Measurements from ENCODE around the gene SOX13. TPM values are rescaled to one million over a fixed set of nuclear protein-coding genes. Genes with fewer than 3 reads are reported as not detected.
A peak's percentile ranks its signal among the peaks of the same experiment; 100 is the strongest.

SOX13 gene
- total and polyA plus RNA-seq, 9 of the 15 experiments (the other 6 are each of a cell fraction or from before 2014, with no cell fraction given), result 0.03 to 0.35 (median 0.06) TPM; not detected in 5

DNA sequence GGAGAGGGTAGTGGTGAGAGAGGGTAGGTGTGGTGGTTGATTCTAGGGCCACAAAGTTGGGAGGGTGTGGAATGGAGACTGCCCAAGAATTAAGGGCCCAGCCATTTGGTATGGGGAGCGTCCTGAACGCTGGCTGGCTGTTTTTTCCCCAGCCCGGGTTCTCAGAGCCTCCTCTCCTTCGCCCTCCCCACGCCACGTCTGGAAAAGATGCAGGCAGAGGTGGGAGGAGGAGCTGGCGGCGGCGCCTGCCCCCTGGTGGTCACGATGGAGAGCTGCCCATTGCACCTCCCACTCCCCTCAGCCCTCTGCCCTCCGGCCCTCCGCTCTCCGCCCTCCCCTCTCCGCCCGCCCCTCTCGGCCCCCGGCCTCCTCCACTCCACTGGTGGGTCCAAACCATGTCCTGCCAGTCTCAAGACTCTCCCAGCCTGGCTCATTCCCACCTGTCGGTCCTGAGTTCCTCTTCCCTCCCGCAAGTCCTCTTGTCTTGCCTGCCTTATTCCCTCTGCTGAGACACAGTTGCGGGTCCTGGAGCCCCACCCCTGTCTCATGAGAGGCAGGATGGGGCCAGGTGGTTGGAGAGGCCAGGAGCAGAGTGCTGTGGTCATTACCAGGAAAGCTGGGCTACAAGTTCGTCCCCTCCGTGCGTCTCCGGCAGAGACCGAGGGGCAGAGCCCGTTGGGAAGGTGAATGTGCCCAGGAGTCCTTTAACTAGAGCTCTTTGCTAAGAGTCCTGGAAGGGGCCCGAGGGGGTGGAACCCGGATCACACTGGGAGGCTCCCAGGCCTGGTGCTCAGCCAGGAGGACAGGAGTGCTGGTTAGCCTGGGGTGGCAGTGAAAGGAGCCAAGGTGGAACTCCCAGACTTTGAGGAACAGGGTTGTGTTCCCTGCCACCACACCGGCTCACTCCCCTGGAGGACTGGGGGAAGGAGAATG, 56.3 kb downstream of the SOX13 start (continued):
- TF ChIP-seq, protein P1, sequence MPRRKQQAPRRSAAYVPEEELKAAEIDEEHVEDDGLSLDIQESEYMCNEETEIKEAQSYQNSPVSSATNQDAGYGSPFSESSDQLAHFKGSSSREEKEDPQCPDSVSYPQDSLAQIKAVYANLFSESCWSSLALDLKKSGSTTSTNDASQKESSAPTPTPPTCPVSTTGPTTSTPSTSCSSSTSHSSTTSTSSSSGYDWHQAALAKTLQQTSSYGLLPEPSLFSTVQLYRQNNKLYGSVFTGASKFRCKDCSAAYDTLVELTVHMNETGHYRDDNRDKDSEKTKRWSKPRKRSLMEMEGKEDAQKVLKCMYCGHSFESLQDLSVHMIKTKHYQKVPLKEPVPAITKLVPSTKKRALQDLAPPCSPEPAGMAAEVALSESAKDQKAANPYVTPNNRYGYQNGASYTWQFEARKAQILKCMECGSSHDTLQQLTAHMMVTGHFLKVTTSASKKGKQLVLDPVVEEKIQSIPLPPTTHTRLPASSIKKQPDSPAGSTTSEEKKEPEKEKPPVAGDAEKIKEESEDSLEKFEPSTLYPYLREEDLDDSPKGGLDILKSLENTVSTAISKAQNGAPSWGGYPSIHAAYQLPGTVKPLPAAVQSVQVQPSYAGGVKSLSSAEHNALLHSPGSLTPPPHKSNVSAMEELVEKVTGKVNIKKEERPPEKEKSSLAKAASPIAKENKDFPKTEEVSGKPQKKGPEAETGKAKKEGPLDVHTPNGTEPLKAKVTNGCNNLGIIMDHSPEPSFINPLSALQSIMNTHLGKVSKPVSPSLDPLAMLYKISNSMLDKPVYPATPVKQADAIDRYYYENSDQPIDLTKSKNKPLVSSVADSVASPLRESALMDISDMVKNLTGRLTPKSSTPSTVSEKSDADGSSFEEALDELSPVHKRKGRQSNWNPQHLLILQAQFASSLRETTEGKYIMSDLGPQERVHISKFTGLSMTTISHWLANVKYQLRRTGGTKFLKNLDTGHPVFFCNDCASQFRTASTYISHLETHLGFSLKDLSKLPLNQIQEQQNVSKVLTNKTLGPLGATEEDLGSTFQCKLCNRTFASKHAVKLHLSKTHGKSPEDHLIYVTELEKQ (CRISPR knock-in tag; IDR thresholded peaks at IDR 0.05), result no peak
- TF ChIP-seq, protein P2, sequence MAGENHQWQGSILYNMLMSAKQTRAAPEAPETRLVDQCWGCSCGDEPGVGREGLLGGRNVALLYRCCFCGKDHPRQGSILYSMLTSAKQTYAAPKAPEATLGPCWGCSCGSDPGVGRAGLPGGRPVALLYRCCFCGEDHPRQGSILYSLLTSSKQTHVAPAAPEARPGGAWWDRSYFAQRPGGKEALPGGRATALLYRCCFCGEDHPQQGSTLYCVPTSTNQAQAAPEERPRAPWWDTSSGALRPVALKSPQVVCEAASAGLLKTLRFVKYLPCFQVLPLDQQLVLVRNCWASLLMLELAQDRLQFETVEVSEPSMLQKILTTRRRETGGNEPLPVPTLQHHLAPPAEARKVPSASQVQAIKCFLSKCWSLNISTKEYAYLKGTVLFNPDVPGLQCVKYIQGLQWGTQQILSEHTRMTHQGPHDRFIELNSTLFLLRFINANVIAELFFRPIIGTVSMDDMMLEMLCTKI (IDR thresholded peaks at IDR 0.05; ENCODE audit: partially characterized antibody), result no peak
- TF ChIP-seq BACH1 (tag; IDR thresholded peaks at IDR 0.05), result no peak
- TF ChIP-seq TFAM (CRISPR knock-in tag; conservative IDR thresholded peaks at IDR 0.05), result no peak
- TF ChIP-seq MAZ (CRISPR knock-in tag; conservative IDR thresholded peaks at IDR 0.05 in 1 of 2, IDR thresholded peaks at IDR 0.05 in 1 of 2), result peak; percentile 67 to 90
- TF ChIP-seq FOS (IDR thresholded peaks at IDR 0.05; ENCODE audit: extremely low read depth, insufficient read length), result no peak
- TF ChIP-seq GTF2F1 (IDR thresholded peaks at IDR 0.05; ENCODE audit: low read depth, low read length), result no peak
- TF ChIP-seq STAG1 (CRISPR knock-in tag; IDR thresholded peaks at IDR 0.05; ENCODE audit: borderline replicate concordance), result peak; percentile 90
- no peak for TF ChIP-seq ZFPM2 (CRISPR knock-in tag; IDR thresholded peaks at IDR 0.05)
- TF ChIP-seq, protein P3, sequence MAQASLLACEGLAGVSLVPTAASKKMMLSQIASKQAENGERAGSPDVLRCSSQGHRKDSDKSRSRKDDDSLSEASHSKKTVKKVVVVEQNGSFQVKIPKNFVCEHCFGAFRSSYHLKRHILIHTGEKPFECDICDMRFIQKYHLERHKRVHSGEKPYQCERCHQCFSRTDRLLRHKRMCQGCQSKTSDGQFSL (CRISPR knock-in tag; IDR thresholded peaks at IDR 0.05), result 0 out of 2 replicates have a peak, but pooled peaks have one; percentile 45
- TF ChIP-seq, protein P3 (tag; IDR thresholded peaks at IDR 0.05), result no peak; a peak in 1 of 4 replicates
- peak; percentile 88 to 90 for TF ChIP-seq RAD21 (CRISPR knock-in tag; conservative IDR thresholded peaks at IDR 0.05 in 1 of 2, IDR thresholded peaks at IDR 0.05 in 1 of 2)
- TF ChIP-seq ZNF133 (CRISPR knock-in tag; IDR thresholded peaks at IDR 0.05), result no peak
- TF ChIP-seq PRPF4 (IDR thresholded peaks at IDR 0.05; ENCODE audit: insufficient read depth, low read depth, low read length, poor library complexity, severe bottlenecking), result no peak
- TF ChIP-seq MTF1 (CRISPR knock-in tag; IDR thresholded peaks at IDR 0.05; ENCODE audit: borderline replicate concordance), result no peak
- TF ChIP-seq ZKSCAN8 (CRISPR knock-in tag; IDR thresholded peaks at IDR 0.05), result no peak
- TF ChIP-seq KDM4B (IDR thresholded peaks at IDR 0.05; ENCODE audit: borderline replicate concordance in 2 of 2, low read depth in 1 of 2), result 0 out of 4 replicates have a peak, but pooled peaks of 1 of the 2 experiments have one; percentile 27
- TF ChIP-seq, protein P4, sequence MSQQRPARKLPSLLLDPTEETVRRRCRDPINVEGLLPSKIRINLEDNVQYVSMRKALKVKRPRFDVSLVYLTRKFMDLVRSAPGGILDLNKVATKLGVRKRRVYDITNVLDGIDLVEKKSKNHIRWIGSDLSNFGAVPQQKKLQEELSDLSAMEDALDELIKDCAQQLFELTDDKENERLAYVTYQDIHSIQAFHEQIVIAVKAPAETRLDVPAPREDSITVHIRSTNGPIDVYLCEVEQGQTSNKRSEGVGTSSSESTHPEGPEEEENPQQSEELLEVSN (IDR thresholded peaks at IDR 0.05; ENCODE audit: borderline replicate concordance in 1 of 2, extremely low read depth in 1 of 2, insufficient read depth in 1 of 2, insufficient read length in 1 of 2, low read depth in 1 of 2, low read length in 1 of 2, poor library complexity in 1 of 2, severe bottlenecking in 1 of 2), result no peak
